NCI-H1092 treated with DMSO at 0.1 percent for 48 hours (cell line): ENCODE measurements around the gene MRPS10.
A peak's percentile ranks its signal among the peaks of the same experiment; 100 is the strongest.
"Not testable (repeated sequence)": the region's sequence is repeated elsewhere in the genome, so short reads cannot be mapped to it uniquely, and the experiment has no call there.

Experiments
- DNase-seq: peaks from one replicate; lab custom pipeline; 2025; lab: John Stamatoyannopoulos, UW

Gene MRPS10

DNA sequence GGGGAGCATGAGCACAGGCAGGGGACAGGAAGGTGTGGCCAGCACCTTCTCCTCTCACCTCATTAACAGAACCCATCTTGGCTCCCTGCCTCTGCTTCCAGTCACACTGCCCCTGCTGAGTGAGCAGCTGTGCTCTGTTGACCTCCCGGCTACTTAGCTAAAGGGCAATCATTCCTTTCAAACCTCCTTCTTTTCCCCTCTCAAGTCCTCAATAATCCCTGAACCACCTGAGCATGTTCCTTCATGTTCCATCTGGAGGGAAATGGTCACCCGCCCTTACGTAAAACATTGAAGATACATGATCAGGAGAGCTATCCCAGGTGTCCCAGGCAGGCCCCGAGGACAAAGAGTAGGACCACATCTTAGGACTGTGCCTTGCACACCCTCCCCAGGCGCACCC is 21.7 kb upstream of the MRPS10 start:
- DNase-seq, result peak; percentile 16

DNA sequence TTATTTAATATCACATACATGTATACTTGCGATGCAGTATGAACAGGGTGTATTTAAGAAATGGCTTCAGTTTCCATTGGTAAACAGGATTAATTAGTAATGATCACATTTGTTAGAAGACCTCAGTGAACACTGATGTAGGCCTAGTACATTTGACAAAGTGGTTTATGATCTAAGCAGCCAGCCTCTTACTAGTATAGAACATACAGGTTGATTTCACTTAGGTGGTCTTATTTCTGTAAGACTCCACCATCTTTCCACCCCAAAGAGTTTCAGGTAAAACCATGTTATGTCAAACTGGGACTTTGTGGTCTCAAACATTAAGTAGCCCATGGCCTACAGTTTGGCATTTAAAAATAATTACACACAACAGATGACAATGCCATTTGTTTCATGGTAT is 20.2 kb upstream of the MRPS10 start:
- no peak for DNase-seq

DNA sequence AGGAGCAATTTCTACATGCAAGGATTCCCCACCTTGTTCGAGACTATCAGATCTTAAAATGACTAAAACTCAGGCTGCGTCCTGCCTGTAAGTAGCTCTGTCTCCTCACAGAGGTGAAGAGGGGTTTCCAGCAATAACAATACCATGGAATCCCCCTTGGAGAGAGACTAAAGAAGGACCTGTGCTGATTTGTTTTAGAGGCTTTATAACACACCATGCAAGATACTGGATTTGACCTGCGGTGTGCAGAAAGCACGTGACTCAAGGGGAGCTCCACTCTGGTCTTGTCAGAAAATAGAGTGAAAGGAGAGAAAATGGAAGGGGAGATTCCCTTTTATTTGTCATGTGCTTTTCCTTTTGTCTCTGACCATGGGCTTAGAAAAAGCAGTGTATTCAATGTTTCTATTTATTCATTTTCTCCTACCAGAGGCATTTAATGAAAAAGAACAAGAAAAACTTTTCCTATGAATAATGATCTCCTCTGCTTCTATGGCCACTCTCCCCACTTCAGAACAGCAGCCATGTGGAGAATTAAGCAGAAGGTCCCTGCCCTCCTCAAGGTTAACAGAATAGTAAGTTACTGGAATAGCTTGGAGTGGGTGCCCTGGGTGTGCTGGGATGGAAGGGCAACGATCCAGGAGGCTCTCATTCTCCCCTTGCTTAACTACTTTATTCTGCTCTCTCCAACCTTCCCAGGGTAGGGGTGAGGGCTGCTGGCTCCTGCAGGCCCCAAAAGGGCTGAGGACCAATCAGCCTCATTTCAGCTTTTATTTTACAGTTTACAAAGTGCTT is 19.2 kb upstream of the MRPS10 start:
- no peak for DNase-seq

DNA sequence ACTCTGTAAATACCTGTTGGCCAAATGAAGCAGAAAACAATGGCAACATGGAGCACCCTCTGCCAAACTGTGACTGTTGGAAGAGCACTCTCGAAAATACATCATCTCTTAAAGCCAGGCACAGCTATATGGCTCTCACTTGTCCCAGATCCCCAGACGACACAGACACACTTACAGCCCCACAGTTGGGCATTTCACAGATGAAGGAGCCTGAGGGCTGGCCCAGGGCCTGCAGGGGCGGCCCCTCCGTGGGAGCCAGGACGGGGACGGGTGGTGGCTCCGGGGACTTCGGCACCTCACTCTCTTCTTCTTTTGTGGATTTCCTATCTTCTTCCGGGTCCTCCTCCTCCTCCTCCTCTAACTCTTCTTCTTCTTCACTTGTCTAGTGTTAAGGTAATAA is 18.4 kb upstream of the MRPS10 start:
- DNase-seq, result no peak

DNA sequence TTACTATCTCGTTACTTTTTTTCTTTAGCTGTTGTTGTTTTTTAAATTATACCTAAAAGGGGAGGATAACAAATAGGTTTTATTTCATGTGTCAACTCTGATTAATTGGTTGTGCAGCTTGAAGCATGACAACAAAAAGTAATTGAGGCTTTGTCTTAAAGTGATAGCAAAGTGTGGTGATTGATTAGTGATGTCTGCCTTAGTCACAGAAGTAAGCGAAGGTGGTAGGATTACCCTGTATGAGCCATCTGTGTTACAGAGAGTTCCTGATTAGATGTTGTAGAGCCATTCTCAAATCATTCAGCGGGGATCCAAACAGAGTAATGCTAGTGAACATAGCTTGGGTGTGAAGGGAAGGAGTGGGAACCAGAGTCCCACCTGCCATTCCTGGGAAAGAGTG is 14.4 kb upstream of the MRPS10 start:
- no peak for DNase-seq

DNA sequence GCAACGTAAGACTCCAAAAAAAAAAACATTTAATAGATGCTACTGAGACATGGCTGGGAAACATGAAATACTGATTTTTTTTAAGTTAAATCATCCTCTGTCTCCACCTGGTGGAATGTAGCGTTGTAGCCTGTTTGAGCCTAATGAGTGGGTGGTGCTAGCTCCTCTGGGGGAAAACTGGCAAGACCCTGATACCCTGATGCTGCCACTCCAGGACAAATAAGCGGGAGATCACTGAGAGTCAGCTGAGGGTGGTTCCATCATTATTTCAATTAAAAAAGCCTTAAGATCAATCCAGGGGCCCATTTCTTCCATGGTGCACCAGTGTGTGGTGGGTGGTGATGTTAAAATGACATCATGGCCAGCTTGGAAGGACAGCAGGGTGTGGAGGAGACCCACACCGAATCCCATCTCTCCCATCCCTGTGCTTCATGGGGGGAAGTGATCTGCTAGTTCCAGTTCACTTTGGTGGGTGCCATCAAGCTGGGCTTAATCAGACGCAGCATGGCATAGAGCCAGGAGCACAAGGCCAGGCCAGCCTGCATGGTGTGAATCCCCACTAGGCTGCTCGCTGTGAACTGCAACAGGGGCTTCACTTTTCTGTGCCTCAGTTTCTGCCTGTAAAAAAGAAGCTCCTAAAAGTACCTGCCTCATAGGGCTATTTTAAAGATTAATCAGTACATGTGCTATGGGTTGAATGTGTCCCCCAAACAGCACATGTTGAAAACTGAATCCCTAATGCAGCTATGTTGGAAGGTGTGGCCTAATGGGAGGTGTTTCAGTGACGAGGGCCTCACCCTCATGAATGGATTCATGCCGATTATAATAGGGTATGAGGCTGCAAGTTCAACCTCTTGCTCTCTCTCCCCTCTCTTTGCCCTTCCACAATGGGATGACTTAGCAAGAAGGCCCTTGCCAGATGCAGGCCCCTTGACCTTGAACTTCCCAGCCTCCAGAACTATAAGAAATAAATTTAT is 13.0 kb upstream of the MRPS10 start:
- no peak for DNase-seq

DNA sequence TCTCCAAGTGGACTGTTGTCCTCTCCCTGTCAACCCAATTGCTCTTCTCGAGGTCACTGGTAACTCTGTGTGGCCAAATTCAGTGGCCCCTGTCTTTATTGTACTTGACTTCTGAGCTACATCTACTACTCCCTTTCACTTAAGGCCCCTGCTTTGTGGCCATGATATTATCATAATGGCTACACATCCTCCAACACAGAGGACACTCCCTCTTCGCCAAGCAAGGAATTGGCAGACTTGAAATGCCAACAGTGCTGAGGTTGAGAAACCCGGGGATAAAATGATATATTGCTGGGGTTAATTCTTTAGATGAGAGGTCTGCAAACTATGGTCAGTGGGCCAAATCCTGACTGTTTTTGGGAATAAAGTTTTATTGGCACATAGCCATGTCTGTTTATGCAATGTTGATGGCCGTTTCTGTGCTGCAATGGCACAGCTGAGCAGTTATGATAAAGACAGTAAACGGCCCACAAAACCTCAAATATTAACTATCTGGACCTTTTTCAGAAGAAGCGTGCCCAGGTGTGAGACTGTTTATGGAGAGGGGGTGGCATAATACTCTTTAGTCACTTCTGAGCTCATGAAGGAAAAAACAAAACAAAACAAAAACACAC is 12.0 kb upstream of the MRPS10 start:
- DNase-seq, result no peak

DNA sequence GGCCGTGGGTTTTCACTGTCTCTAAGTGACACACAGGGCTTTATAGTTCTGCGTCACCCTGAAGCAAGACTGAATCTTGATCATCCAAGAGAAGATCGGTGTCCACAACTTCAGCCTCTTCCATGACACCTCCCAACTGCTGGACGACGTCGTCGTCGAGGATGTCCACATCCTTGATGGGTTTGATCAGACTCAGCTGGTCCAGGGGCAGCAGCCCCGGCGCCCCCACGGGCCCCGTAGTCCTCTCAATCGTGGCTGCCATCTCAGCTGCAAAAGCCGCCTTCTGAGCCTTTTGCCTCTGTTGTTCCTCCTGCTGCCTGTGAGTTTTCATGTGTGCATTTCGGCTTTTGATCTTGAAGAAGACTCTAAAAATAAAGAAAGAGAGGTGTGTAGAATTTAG is 10.6 kb upstream of the MRPS10 start:
- no peak for DNase-seq

DNA sequence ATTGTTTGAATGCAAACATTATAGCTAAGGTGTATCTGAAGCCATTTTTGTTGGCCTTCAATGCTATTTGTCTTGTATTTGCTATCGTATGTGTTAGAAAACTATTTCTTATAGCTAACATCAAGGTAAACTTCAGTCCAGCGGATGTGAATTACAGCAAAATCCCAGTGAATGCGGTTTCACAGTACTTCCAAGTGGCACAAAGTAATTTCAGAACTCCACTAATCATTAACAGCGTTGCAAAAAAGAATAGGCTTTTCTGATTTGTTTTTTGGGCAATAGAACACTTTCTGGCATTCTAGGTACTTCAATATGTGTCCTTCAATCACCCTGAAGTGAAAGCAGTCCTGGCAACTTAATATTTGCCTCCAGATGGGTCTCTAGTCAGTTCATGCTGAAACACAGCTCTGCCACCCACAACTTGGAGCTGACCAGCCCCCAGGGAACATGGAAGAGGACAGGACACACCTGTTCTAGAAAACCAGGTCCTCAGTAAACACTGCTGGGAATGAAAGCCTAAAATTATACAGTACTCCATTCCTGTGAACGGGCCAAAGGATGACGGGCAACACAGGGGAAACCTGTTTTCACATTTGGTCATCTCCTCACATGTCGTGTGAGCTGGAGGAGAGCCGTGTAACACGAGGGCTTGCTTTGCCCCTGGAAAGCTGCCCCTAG is 9.7 kb upstream of the MRPS10 start:
- no peak for DNase-seq

DNA sequence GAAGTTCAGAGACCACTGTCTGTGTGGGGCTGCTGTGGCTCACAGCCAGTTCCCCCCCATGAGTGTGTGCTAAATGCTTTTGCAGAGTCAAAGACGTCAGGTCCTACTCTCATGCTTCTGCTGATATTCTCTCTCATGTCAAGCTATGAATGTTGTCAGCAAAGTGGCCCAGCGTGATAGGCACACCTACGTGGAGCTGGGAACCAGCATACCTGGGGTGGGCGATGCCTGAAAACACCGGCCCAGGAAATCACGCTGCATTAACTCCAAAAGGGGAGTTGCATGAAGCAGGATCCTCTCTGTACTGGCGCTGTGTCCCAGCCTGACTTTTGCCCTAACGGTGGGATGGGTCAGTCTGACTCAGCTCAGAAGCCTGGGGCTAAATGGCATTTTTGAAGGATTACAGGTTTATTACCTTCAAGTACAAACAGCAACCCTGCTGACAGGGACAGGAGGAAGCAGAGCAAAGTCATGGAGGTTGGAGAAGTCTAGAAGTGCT is 9.0 kb upstream of the MRPS10 start:
- DNase-seq, result no peak

DNA sequence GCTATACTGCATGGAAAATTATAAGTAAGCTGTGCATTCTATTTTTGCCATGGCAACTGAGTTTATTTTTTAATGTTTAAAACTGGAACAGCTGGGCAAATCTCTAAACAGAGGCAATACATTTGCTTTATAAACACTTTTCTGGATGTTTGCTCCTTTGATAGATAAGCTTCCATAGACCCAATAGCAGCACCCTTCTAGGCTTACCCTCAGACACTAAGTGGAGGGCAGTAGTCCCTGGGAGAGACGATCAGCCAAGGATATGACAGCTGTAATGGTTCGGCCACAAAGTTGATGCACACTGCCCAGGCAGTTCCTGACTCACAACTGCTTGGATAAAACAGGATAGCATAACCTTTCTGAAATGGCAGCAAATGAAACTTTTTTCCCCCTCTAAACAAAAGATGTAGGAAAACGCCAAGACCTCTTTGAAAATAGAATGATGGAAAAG is 8.5 kb upstream of the MRPS10 start:
- no peak for DNase-seq

DNA sequence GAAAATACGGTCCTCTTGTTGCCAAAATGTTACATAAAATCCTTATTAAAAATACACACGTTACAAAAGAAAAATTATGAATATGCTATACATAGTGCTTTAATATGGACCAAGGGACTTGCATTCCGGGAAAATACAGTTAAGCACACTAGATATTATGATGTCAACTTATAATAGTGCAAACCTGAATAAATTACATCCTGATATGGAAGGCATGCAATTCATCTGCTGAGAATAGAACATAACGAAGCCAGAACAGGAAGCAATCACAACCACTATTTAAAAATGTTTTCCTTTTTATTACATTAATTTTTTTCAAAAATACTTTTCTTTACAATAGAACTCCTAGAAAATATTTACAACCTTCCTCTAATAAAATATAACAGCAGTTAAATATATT is 7.8 kb upstream of the MRPS10 start:
- DNase-seq, result no peak

DNA sequence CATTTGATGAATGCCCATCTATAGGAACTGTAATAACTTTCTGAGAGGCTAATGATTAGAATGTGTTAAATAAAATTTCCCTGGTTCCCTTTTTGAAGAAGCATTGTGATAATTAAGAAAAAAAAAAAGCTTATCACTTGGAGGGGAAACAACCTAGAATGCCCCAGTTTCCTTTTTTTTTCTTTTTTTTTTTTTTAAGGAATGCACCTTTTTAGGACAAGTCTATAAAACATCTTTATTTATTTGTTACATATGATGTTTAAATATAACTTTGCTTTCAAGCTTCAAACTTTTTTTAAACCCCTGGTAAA is 7.3 kb upstream of the MRPS10 start:
- DNase-seq, result no peak

DNA sequence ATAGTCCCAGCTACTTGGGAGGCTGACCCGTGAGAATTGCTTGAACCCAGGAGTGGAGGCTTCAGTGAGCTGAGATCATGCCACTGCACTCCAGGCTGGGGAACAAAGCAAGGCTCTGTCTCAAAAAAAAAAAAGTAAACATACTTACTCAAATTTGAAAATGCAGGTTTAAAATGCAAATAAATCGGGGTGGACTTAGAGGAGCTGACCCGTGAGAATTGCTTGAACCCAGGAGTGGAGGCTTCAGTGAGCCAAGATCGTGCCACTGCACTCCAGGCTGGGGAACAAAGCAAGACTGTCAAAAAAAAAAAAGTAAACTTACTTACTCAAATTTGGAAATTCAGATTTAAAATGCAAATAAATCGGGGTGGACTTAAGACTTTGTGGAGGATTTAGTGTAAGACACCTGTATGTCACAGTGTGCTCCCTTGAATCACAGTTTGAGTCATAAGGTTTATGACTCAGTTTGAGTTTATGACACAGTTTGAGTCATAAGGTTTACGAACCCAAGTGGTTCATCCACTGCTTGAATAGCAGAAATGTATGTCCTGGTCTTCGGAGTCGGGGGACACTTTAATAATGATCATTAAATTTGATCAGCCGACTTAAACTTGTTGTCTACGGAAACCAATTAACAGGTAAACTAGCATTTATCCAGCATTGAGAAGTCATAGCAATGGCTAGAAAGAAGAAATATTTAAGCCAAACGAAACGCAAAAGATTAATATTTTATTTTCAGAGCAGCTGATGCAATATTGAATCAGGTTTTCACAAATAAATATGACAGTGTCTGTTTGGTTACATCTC is 6.8 kb upstream of the MRPS10 start:
- no peak for DNase-seq

DNA sequence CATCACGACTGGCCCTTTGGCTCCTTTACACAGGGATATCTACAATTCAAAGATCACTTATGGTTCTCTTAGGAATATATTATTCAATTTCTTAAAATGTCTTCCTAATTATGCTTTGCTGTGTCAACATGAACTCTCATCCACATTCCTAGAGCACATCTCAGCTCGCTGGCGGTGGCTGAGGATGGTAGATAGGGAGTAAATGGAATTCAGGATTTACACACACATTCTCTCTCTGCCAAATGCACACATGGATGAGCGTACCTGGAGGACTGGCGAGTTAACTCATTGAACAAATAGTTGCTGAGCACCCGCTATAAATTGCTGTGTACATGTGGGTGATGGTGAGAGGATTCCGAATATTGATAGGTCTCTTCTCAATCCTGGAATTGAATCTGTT is 4.8 kb upstream of the MRPS10 start:
- no peak for DNase-seq

DNA sequence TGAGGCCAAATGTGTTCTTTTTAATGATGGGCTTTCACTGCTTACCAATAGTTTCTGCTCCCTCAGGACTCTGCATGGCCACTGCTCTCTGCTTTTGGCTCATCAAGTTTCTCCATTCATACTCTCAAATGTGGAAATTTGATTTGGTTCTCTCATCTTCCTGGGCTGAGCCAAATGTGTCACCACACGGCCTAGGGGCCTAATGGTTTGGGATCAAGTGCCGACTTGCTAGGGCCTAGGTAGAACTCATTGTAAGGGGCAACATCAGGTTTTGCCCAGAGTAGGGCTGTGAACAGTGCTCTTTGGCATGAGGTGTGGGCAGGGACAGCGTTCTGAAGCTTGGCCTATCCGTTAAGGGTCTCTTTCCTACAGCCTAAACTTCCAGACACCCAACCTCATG is 3.9 kb upstream of the MRPS10 start:
- DNase-seq, result no peak

DNA sequence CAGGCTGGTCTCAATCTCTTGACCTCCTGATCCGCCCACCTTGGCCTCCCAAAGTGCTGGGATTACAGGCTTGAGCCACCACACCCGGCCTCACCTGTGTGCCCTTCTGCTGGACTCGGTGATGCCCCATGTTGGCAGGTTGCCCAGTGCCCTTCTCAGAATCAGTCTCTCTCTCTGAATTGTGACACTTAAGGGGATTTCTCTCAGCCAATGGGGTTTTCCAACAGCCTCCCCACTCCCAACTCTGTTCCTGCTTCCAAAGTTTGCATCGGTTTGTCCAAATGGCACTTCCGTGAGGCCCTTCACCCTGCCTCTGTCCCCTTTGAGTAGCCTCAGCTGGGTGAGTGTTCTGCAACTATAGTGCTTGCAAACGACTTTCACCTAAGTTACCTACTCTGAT is 3.1 kb upstream of the MRPS10 start:
- DNase-seq, result no peak

DNA sequence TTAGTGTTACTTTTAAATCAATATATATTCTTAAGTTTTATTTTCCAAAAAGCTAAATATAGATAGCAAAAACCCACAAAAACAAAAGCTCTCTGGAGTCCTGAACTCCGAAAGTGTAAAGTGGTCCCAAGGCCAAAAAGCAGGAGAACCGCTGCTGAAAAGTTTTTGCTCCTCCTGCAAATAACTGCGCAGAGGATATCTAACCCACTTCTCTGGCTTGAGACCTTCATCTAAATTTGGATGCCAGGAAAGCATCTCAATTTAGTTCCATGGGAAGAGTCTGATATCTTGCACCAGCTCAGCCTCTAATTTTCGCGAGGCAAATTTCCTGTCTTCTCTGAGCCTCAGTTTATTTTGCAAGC is 523 bp downstream of the MRPS10 start:
- DNase-seq, result no peak

DNA sequence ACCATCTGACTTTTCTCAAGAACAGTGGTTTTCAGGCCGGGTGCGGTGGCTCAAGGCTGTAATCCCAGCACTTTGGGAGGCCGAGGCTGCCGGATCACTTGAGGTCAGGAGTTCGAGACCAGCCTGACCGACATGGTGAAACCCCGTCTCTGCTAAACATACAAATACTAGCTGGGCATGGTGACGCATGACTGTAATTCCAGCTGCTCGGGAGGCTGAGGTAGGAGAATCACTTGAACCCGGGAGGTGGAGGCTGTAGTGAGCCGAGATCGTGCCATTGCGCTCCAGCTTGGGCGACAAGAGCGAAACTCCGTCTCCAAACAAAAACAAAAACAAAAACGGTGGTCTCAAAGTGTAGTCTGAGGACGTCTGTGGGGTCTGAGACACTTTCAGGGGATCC is 1.2 kb downstream of the MRPS10 start:
- not testable (repeated sequence) for DNase-seq

DNA sequence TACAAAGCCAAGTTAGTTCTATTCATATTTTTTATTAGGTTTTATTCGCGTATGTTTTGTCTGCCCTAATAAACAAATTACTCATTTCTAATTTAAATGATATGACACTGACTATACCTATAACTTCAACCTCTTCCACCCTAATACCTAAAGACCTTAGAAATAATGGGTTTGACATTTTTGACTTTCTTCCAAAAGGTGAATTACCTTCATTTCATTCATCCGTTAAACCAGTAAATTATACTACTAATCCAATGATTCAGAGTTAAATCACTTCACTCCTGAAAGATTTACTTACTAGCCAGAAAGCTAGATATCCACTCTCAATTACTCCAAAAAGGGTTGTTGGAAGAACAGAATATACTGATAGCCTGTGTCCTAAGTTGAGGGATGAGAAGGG is 5.2 kb downstream of the MRPS10 start:
- DNase-seq, result no peak

DNA sequence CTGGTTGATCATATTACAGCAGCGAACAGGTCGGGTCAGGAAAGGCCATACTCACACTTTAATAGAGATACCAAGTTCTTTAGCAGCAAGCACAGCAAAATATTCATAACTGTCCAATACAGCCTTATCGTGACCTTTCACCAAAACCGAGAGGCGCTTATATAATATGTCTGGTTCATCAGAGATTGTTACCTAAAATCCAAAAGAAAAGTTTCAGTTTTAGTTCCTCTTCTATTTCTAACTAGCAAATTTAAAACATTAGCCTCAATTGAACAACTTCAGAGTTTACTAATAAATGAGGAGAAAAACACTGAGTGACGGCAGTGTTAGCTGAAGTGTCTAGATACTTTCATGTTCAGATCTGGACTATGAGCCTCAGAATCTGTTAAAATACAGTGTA is 5.9 kb downstream of the MRPS10 start:
- DNase-seq, result no peak
